ENCODE measurements around the gene ARHGEF28. TPM values are rescaled to one million over a fixed set of nuclear protein-coding genes. Genes with fewer than 3 reads are reported as not detected.
A peak's percentile ranks its signal among the peaks of the same experiment; 100 is the strongest.

The ARHGEF28 gene
- total RNA-seq, 1 donor from 2014 or later, result 44.9 TPM

DNA sequence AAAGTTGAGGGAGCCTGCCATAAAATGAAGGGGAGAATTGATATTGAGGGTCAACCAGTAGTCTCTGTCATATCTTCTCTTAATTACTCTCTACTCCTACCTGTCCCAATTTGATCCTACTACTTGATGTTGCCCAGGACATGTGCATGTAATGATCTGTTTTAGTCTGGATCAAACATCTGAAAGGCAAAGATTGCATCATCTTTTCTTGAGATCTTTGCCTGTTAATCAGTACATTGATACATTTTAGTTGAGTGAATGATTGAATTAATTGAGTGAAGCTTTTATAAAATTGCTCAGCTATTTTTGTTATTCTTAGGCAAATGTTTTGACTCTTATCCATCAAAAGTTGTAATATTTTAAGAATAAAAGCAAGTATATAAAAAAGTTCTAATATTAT, 21.7 kb downstream of the ARHGEF28 start:
- Mint-ChIP-seq H3K4me1 (ENCODE audit: unreplicated experiment) (peaks cover 64% of the 10 kb centered on the region), H3K4me3 (ENCODE audit: unreplicated experiment) (no peak overlapping the region), H3K36me3 (ENCODE audit: unreplicated experiment) (peaks cover 29% of the 10 kb centered on the region), H3K27ac (ENCODE audit: unreplicated experiment) (no peak overlapping the region), H3K27me3 (ENCODE audit: unreplicated experiment) (no peaks in the 10 kb centered on the region), H3K9me3 (ENCODE audit: unreplicated experiment) (no peaks in the 10 kb centered on the region)
- no peak for TF ChIP-seq CTCF (IDR thresholded peaks at IDR 0.05)
- DNase-seq (ENCODE audit: extremely low spot score, unreplicated experiment), result no peak

GRCh38 chr5:73648515-73648914, 22.5 kb downstream of the ARHGEF28 start:
- Mint-ChIP-seq H3K27me3 (ENCODE audit: unreplicated experiment) (no peaks in the 10 kb centered on the region), H3K36me3 (ENCODE audit: unreplicated experiment) (peaks cover 29% of the 10 kb centered on the region), H3K4me1 (ENCODE audit: unreplicated experiment) (peaks cover 63% of the 10 kb centered on the region), H3K9me3 (ENCODE audit: unreplicated experiment) (no peaks in the 10 kb centered on the region), H3K4me3 (ENCODE audit: unreplicated experiment) (no peak overlapping the region), H3K27ac (ENCODE audit: unreplicated experiment) (no peak overlapping the region)
- no peak for TF ChIP-seq CTCF (IDR thresholded peaks at IDR 0.05)
- no peak for DNase-seq (ENCODE audit: extremely low spot score, unreplicated experiment)

GRCh38 chr5:73649926-73650325, 23.9 kb downstream of the ARHGEF28 start:
- Mint-ChIP-seq H3K4me3 (ENCODE audit: unreplicated experiment) (no peak overlapping the region), H3K9me3 (ENCODE audit: unreplicated experiment) (no peaks in the 10 kb centered on the region), H3K27me3 (ENCODE audit: unreplicated experiment) (no peaks in the 10 kb centered on the region), H3K36me3 (ENCODE audit: unreplicated experiment) (peaks cover 24% of the 10 kb centered on the region), H3K27ac (ENCODE audit: unreplicated experiment) (no peak overlapping the region), H3K4me1 (ENCODE audit: unreplicated experiment) (peaks cover 69% of the 10 kb centered on the region)
- DNase-seq (ENCODE audit: extremely low spot score, unreplicated experiment), result no peak
- TF ChIP-seq CTCF (IDR thresholded peaks at IDR 0.05), result no peak

- Mint-ChIP-seq H3K4me3 (ENCODE audit: unreplicated experiment) (no peak overlapping the region), H3K36me3 (ENCODE audit: unreplicated experiment) (peaks cover 18% of the 10 kb centered on the region), H3K9me3 (ENCODE audit: unreplicated experiment) (no peaks in the 10 kb centered on the region), H3K4me1 (ENCODE audit: unreplicated experiment) (peaks cover 78% of the 10 kb centered on the region), H3K27me3 (ENCODE audit: unreplicated experiment) (no peaks in the 10 kb centered on the region), H3K27ac (ENCODE audit: unreplicated experiment) (no peak overlapping the region)
- no peak for TF ChIP-seq CTCF (IDR thresholded peaks at IDR 0.05)
- no peak for DNase-seq (ENCODE audit: extremely low spot score, unreplicated experiment)
These were observed 26.4 kb downstream of the ARHGEF28 start for GRCh38 chr5:73652391-73652790.

DNA sequence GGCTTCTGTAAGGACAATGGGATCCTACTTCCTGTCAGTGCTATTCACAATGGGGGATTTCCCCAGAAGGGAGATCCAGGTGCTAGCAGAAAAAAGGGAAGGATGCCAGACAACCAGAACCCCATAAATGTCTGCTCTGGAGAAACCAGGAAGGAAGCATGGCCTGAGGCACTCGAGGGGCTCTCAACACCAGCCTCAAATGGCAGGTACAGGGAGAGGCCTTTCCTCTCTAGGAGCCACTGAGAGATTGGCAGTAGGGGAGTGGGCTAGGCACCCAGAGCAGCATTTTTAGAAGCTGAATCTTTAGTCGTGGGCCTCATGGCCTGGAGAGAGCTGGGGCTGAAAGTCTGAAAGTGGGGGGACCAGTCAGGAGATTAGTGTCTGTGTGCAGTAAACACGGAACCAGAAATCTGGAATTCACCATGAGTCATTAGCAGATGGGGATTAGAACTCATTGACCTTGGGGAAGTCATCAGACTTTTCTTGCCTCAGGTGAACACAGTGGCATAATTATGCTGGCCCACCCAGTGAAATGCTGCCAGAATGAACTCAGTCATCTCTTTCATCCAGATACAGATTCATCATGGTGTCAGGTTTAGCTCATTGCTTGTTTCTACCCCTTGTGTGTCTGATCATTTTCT, 28.3 kb downstream of the ARHGEF28 start:
- Mint-ChIP-seq H3K27ac (ENCODE audit: unreplicated experiment) (peak overlapping the region; percentile 97), H3K4me1 (ENCODE audit: unreplicated experiment) (peaks cover 78% of the 10 kb centered on the region), H3K4me3 (ENCODE audit: unreplicated experiment) (no peak overlapping the region), H3K9me3 (ENCODE audit: unreplicated experiment) (no peaks in the 10 kb centered on the region), H3K36me3 (ENCODE audit: unreplicated experiment) (peaks cover 20% of the 10 kb centered on the region), H3K27me3 (ENCODE audit: unreplicated experiment) (no peaks in the 10 kb centered on the region)
- TF ChIP-seq CTCF (IDR thresholded peaks at IDR 0.05), result no peak
- no peak for DNase-seq (ENCODE audit: extremely low spot score, unreplicated experiment)

Data from osteocyte (in vitro differentiated cells).